ENCODE results near the gene NEXMIF.

DNA sequence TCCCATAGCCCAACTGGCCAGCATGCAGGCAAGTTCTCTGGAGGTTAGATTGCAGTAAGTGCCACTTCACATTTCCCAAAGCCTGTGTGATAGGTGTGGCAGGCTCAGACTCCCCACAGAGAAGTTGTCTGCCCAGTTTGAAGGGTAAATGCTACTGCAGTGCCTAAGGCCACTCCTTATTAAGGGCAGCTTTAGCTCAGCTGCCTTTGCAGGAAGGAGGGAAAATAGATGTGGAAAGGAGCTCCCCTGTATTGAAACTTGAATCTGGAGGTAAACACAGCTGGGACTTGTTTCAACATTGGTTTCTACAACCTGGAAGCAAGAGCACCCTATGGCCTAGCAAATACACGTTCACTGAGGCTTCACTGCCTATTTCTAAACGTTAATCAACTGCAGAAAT, 22.4 kb downstream of the NEXMIF start:
- TF ChIP-seq CTCF (IDR thresholded peaks at IDR 0.05) (no peak), POLR2A (IDR thresholded peaks at IDR 0.05) (no peak)

Measured in esophagus squamous epithelium (tissue), 4 donors.